ENCODE measurements around the gene TTC5. TPM values are rescaled to one million over a fixed set of nuclear protein-coding genes. Genes with fewer than 3 reads are reported as not detected.

Gene TTC5, protein sequence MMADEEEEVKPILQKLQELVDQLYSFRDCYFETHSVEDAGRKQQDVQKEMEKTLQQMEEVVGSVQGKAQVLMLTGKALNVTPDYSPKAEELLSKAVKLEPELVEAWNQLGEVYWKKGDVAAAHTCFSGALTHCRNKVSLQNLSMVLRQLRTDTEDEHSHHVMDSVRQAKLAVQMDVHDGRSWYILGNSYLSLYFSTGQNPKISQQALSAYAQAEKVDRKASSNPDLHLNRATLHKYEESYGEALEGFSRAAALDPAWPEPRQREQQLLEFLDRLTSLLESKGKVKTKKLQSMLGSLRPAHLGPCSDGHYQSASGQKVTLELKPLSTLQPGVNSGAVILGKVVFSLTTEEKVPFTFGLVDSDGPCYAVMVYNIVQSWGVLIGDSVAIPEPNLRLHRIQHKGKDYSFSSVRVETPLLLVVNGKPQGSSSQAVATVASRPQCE
- 10 to 100 TPM; 10.1 to 21.0 (median 16.2) TPM for total RNA-seq

DNA sequence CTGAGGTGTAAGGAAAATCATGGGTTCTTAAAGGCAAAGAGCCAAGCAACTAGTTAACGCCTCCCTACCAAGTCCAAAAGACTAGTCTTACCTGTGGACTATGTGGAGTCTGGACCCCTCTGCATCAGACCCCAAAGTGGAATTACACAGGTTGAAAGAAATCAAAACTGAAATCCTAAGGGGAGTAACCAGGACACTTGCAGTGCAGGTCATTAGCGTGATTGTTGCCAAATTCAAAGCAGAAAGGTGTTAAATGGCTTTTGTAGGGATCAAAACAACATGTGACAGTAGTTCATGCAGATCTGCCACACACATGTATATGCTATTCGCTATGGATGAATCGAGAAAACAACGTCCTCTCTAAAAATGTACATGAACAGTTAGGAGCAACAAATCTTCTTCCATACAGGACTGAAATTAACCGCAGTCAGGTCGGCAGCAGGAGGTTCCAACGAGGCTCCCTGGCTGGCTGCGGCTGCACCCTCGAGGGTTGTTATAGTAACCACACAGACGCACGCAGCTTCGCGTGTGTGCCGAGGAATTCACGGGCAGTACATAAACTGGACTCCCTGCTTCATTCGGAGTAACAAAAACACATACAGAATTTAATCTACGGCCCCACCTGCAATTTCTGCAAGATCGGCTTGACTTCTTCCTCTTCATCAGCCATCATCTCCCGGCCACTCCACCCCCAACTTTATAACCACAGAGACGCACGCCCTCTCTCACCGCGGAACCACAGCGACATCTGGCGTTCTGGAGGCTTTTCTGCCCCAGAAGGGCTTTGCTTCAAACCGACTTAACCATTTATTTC is at the start of gene TTC5:
Gene TTC5 (minus strand): TSS at position 687 of the 814 bp plus-strand sequence. CDS start 14 bp downstream, at position 673.
- Histone ChIP-seq H3K9me3 (no peaks in the 10 kb centered on the region), H3K27me3 (no peaks in the 10 kb centered on the region), H3K27ac (peak within 1 kb of the TSS; percentile 30 to 68), H3K4me1 (peaks cover 0 to 9% of the 10 kb centered on the region in 2 donors), H3K4me3 (peak within 1 kb of the TSS; percentile 53 to 84 (median 74)), H3K36me3 (no peaks in the 10 kb centered on the region)
- intact Hi-C loops (cut with DNase I; ENCODE audit: low total_unique reads), result no loop called here
- TF ChIP-seq POLR2A (IDR thresholded peaks at IDR 0.05) (no peak), POLR2AphosphoS5 (IDR thresholded peaks at IDR 0.05) (peak; percentile 29 to 55 (median 37)), CTCF (IDR thresholded peaks at IDR 0.05) (peak; percentile 60 to 79 (median 67))
- peak; percentile 71 to 84 for DNase-seq (ENCODE audit: low spot score in 2 of 2)

- Histone ChIP-seq H3K27ac (no peak overlapping the region), H3K4me1 (no peaks in the 10 kb centered on the region), H3K36me3 (no peaks in the 10 kb centered on the region), H3K4me3 (no peak overlapping the region), H3K9me3 (no peaks in the 10 kb centered on the region), H3K27me3 (no peaks in the 10 kb centered on the region)
- TF ChIP-seq CTCF (IDR thresholded peaks at IDR 0.05) (no peak), POLR2AphosphoS5 (IDR thresholded peaks at IDR 0.05) (no peak), POLR2A (IDR thresholded peaks at IDR 0.05) (no peak)
- no peak for DNase-seq (ENCODE audit: low spot score in 2 of 2)
- intact Hi-C loops (cut with DNase I; ENCODE audit: low total_unique reads), result no loop called here
These were observed 45.1 kb upstream of the TTC5 start for GRCh38 chr14:20350860-20351259.

DNA sequence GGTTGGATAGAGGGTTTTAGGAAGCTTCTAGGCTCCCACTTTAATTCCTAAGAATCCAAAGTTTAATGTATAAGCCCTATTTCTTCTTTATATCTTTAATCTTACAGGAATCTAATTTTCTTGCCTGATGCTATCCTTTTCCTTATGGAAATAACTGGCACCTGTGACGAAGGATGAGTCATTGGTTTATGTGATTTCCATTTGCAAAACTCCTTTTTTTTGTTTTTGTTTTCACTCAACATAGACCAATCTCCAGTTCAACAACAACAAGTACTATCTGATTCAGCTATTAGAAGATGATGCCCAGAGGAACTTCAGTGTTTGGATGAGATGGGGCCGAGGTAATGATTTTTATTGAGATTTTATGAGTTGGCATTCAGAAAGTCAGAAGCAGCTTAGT is 44.5 kb upstream of the TTC5 start:
- H3K27me3 ChIP-seq, result no peaks in the 10 kb centered on the region
- no peak for DNase-seq (ENCODE audit: low spot score in 2 of 2)
- no peak overlapping the region for H3K4me3 ChIP-seq
- H3K9me3 ChIP-seq, result no peaks in the 10 kb centered on the region
- no peaks in the 10 kb centered on the region for H3K36me3 ChIP-seq
- TF ChIP-seq CTCF (IDR thresholded peaks at IDR 0.05) (no peak), POLR2A (IDR thresholded peaks at IDR 0.05) (no peak), POLR2AphosphoS5 (IDR thresholded peaks at IDR 0.05) (no peak)
- intact Hi-C loops (cut with DNase I; ENCODE audit: low total_unique reads), result no loop called here
- H3K4me1 ChIP-seq, result no peaks in the 10 kb centered on the region
- H3K27ac ChIP-seq, result no peak overlapping the region

GRCh38 chr14:20347747-20348146 is 42.0 kb upstream of the TTC5 start:
- intact Hi-C loops (cut with DNase I; ENCODE audit: low total_unique reads), result no loop called here
- no peaks in the 10 kb centered on the region for H3K27me3 ChIP-seq
- no peaks in the 10 kb centered on the region for H3K36me3 ChIP-seq
- no peaks in the 10 kb centered on the region for H3K9me3 ChIP-seq
- no peaks in the 10 kb centered on the region for H3K4me1 ChIP-seq
- no peak overlapping the region for H3K4me3 ChIP-seq
- TF ChIP-seq POLR2A (IDR thresholded peaks at IDR 0.05) (no peak), POLR2AphosphoS5 (IDR thresholded peaks at IDR 0.05) (no peak), CTCF (IDR thresholded peaks at IDR 0.05) (no peak)
- H3K27ac ChIP-seq, result no peak overlapping the region
- no peak for DNase-seq (ENCODE audit: low spot score in 2 of 2)

- TF ChIP-seq CTCF (IDR thresholded peaks at IDR 0.05) (no peak), POLR2A (IDR thresholded peaks at IDR 0.05) (no peak), POLR2AphosphoS5 (IDR thresholded peaks at IDR 0.05) (no peak)
- intact Hi-C loops (cut with DNase I; ENCODE audit: low total_unique reads), result no loop called here
- no peaks in the 10 kb centered on the region for H3K36me3 ChIP-seq
- no peaks in the 10 kb centered on the region for H3K27me3 ChIP-seq
- H3K27ac ChIP-seq, result no peak overlapping the region
- no peak for DNase-seq (ENCODE audit: low spot score in 2 of 2)
- H3K9me3 ChIP-seq, result no peaks in the 10 kb centered on the region
- H3K4me1 ChIP-seq, result no peaks in the 10 kb centered on the region
- no peak overlapping the region for H3K4me3 ChIP-seq
These were observed 41.0 kb upstream of the TTC5 start for GRCh38 chr14:20346713-20347112.

All from breast epithelium (tissue), 4 donors.